NCI-H1694 treated with DMSO at 0.1 percent for 48 hours (cell line): Measurements from ENCODE around the gene PPWD1.
A peak's percentile ranks its signal among the peaks of the same experiment; 100 is the strongest.
"Not testable (repeated sequence)": the region's sequence is repeated elsewhere in the genome, so short reads cannot be mapped to it uniquely, and the experiment has no call there.

Source experiments
- DNase-seq: peaks from one replicate; lab custom pipeline; 2025; lab: John Stamatoyannopoulos, UW

Gene PPWD1

DNA sequence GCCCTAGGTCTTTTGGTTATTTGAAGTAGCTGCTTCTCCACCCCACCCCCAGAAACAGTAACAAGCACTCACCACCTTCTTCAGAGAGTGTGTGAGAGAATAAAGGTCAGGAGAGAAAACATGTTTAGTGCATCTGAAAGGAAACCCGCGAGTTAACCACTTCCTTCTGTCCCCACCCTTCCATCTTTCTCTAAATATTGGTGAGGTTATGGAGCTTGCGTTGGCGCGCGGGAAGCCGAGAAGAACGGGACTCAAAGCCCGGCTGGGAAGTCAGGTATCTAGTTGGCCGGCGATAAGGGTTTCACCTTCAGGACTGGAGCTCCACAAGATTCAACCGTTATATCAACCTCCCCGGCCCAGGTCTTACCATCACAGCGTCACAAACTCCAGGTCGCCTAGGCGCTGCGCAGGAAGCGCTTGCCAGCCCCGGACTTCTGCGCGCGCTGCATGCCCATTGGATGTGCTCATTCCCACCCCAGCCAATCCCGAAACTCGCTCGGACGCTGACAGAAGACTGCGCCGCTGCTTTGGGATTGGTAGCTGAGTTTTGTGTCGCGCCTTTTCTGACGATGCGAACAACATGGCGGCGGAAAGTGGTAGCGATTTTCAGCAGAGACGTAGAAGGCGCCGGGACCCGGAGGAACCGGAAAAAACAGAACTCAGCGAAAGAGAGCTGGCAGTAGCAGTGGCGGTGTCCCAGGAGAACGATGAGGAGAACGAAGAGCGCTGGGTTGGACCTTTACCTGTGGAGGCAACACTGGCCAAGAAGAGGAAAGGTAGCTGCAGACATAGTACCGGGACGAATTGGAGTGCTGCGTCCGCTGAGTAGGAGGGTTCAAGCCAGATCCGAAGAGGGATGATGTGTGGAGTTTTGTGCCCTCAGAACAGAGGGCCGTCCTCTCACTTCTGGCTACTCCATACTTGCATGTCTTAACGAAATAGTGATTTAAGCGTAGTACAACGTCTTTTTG lies at the start of gene PPWD1, which contains the start of gene CENPK:
Gene PPWD1, plus strand, starts transcription at position 566 of the 971 bp plus-strand sequence. Its CDS starts 15 bp downstream, at position 581.
Gene CENPK, minus strand, starts transcription at position 438 of the 971 bp plus-strand sequence. CDS start 8,261 bp downstream, outside the sequence.
- peak; percentile 91 for DNase-seq

DNA sequence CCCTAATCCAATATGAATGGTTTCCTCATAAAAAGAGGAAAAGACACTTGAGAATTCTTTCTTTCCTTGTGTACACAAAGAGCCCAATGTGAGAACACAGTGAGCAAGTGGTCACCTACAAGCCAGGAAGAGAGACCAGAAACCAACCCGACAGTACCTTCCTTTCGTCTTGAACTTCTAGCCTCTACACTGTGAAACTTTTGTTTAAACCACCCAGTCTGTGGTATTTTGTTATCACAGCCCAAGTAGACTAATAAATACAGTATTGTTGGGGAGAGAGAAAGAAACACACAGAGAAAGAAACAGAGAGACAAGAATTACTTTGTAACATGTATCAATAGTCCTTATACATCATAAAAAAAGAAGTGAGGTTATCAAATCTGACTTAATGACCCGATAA lies 37.4 kb upstream of the PPWD1 start:
- DNase-seq = no peak

DNA sequence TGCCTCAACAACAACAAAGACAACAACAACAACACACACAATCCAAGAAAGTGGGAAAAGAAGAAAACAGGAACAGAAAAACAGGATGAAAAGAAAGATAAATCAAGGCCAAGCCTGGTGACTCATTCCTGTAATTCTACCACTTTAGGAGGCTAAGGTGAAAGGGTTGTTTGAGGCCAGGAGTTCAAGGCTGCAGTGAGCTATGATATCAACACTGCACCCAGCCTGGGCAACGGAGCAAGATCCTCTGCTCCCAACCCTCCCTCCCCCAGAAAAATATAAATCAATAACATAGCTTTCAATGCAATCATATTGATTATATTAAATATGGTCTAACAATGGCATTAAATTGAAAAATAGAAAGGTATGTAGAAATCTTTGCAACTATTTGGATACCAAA lies 32.2 kb upstream of the PPWD1 start:
- no peak for DNase-seq

DNA sequence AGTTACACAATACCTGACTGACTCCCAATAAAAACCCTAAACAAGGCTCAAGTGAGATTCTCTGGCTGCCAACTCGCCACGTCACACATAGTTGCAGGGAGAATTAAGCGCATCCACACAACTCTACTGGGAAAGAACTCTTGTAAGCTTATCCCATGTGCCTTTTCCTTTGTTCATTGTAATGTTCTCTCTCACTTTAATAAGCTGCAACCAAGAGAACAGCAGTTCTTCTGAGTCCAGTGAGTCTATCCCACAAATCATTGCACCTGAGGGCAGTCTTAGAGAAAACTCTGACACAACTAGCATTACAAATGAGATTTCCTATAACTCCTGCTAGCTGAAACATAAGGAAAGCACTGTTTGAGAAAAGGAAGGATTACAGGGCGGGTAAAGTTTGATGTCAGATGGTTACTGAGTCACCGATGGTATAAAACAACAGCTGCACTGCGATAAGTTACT lies 27.5 kb upstream of the PPWD1 start:
- DNase-seq = no peak

DNA sequence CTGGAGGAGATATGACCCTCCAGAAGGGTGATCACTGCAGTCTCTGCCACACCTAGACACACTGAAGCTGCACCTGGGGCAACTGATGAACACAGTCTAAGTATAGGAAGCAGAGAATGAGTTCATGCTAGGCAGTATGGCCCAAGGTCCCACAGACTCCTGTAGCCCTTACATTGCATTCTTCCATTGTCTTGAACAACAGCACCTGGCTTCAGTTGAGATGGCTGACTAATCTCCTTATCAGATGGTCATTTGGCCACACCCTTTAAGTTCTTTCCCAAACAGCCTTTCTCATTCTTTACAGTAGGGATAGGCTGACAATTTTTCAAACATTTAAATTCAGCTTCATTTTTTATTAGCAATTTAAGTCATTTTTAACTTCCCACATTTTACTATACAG lies 23.3 kb upstream of the PPWD1 start:
- DNase-seq = no peak

DNA sequence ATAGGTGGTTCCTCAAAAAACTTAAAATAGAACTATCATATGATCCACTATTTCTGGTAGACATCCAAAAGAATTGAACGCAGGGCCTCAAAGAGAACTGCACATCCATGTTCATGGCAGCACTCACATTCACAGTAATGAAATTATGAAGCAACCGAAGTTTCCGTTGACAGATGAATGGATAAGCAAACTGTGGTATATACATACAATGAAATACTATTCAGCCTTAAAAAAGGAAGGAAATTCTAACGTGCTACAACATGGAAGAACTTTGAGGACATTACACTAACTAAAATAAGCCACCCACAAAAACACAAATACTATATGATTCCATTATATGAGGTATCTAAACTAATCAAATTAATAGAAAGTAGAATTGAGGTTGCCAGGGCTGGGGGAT lies 18.6 kb upstream of the PPWD1 start:
- DNase-seq = no peak

DNA sequence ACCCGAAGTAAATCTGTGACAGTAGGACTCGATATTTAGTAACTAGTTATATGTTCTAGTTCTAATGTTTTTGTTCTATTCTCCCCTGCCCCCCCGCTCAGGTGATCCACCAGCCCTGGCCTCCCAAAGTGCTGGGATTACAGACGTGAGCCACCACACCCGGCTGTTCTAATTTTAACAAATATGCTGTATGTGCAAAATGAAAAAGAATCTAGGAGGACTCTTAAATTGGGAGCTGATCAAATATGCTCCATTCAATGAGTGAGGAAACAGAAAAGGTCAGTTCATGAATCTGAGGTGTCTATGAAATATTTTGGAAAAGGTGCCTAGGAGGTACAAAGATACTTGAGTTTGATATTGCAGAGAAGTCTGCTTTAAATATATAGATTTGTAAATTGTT lies 17.0 kb upstream of the PPWD1 start:
- no peak for DNase-seq

DNA sequence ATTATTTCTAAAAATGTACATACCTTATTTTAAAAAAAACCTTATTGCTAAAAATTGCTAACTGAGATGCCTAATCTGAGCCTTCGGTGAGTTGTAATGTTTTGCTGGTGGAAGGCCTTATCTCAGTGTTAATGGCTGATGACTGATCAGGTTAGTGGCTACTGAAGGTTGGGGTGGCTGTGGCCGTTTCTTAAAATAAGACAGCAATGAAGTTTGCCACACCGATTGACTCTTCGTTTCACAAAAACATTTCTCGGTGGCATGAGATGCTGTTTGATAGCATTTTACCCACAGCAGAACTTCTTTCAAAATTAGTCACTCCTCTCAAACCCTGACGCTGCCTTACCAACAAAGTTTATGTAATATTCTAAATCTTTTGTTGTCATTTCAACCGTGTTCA lies 14.8 kb upstream of the PPWD1 start:
- no peak for DNase-seq

DNA sequence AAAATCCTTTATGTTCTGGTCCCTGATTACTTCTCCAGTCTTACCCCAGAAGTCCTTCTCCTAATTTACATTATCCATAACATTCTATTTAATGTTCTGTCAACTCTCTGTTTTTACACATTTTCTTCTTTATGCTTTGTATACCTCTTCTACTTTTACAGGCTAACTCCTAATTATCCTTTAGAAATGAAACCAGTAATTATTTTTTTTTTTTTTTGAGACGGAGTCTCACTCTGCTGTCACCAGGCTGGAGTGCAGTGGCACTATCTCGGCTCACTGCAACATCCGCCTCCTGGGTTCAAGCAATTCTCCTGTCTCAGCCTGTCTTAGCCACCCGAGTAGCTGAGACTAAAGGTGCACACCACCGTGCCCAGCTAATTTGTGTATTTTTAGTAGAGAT lies 9.2 kb upstream of the PPWD1 start:
- DNase-seq = no peak

DNA sequence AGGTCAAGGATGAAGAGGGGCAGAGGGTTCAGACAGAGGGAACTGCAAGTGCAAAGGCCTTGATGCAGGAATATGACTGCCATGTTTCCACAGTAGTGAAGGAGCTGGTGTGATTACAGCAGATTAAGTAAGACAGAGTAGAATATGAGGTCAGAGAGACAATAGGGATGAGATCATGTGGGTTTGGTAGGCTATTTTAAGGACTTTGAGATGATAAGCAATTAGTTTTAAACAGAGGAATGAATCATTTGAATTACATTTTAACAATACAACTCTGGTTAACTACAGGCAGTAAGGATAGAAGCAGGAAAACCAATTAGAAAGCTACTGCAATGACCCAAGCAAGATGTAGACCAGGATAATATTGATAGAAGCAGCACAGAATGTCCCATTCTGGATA lies 7.8 kb upstream of the PPWD1 start:
- no peak for DNase-seq

DNA sequence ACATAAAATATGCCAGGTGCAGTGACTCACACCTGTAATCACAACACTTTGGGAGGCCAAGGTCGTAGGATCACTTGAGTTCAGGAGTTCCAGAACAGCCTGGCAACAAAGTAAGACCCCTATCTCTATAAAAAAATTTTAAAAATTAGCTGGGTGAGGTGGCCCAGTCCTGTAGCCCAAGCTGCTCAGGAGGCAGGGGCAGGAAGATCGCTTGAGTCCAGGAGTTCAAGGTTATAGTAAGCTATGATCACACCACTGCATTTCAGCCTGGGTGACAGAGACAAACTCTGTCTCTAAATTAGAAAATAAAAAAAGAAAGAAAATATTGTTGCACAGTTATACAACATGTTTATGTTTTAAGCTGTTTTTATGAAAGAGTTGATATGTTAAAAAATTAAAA lies 6.9 kb upstream of the PPWD1 start:
- DNase-seq = no peak

DNA sequence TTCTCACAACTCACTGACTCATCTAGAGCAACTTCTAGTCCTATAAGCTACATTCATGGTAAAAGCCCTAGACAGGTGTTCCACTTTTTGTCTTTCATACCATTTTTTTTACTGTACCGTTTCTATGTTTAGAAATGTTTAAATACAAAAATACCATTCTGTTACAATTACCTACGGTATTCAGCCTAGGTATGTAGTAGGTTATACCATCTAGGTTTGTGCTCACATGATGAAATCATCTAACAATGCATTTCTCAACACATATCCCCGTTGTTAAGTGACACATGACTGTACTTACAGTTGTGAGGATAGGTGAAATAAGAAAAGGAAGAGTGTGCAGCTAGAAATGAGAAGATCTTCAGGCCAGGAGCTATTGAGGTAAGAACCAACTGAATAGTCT lies 6.4 kb upstream of the PPWD1 start:
- no peak for DNase-seq

DNA sequence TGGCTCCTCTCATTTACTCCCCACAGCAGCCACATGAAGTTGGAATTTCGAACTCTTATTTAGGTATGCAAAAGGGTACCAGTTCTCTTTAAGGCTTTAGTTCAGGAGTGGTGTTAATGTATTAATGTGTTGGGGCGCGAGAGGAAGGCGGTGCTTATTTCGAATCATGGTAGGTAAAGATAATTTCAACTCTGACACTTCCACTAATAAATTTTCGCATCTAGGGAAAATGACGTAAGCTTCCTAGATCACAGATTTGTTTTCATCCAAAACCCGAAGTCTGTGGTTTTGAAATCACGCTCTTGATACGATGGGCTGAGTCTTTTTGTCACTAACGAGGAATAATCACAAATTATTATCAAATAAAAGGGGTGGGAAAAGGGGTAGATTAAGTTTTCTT lies 681 bp downstream of the PPWD1 start:
- no peak for DNase-seq

DNA sequence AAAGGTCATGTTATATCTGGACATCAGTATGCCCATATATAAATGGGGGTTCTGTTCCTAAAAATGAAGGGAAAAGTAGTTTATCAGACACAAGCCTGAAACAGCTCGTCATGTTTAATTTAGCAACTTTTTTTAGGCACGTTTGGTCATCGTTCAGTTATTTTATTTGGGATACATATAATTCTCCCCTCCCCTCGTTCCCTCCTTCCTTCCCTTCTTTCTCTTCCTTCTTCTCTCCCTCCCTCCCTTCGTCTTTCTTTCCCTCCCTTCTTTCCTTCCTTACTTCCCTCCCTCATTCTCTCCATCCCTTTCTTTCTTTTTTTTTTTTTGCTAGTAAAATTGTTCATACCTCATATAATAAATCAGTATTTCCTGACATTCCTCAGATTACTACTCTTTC lies 3.4 kb downstream of the PPWD1 start:
- DNase-seq = no peak

DNA sequence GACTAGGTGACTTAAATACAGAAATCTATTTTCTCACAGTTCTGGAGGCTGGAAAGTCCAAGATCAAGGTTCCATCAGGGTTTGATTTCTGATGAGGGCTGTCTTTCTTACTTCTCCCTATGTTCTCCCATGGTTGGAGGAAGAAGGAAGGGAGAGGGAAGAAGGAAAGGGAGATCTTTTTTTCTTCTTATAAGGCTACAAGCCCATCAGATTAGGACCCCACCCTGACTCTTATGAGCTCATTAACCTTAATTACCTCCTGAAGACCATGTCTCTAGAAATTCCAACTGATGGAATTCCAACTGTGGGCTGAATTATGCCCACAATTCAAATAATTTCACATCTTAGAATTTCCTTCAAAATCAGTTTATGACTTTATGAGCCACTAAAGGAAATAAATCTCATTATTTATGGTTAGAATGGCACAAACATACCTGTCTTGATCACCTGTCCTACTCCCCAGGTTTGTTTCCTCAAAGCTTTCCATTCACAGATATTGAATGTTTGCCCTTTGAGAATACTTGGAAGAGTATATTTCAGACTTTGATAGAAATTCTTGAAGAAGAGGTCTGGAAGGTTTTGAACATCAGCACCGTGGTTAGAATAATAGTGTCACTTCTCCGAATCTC lies 7.6 kb downstream of the PPWD1 start:
- no peak for DNase-seq

DNA sequence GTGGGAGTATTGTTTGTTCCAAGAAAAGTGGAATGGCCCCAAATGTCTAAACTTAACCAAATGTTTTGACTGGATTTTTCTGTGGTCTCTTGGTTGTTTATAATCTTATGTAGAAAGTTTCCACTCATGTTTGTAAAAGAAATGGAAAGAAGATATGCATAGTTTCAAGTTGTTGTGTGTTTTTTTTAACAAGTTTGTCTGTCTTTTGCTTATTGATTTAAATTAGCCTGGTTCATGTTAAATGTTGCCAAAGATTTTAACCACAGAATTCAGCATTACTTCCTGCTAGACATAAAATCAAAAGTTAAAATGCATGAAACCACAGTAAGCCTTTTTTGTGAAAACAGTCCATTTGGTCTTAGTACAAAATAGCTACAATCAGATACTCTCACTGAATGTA lies 14.0 kb downstream of the PPWD1 start:
- DNase-seq = no peak

DNA sequence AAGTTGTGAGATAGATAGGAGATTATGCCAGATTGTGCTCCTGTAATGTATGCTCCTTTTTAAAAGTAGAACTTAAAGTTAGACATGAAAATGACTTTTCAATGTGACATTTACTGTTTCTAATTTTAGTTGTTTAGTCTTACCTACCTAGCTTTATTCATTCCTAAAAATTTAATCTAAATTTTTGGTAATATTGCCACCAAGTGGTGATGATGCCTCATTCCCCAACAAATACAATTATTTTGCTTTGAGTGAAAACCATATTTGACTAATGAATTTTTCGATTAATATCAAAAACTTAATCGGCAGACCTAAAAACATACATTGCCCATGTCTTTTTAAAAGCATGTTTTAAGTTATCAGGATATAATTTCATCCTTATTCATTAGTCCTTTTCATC lies 25.6 kb downstream of the PPWD1 start:
- DNase-seq = no peak

DNA sequence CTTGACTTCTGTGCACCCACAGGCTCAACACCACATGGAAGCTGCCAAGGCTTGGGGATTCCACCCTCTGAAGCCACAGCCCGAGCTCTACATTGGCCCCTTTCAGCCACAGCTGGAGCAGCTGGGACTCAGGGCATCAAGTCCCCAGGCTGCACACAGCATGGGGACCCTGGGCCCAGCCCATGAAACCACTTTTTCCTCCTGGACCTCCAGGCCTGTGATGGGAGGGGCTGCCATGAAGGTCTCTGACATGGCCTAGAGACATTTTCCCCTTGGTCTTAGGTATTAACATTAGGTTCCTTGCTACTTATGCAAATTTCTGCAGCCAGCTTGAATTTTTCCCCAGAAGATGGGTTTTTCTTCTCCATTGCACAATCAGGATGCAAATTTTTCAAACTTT lies 38.7 kb downstream of the PPWD1 start:
- DNase-seq = not testable (repeated sequence)

DNA sequence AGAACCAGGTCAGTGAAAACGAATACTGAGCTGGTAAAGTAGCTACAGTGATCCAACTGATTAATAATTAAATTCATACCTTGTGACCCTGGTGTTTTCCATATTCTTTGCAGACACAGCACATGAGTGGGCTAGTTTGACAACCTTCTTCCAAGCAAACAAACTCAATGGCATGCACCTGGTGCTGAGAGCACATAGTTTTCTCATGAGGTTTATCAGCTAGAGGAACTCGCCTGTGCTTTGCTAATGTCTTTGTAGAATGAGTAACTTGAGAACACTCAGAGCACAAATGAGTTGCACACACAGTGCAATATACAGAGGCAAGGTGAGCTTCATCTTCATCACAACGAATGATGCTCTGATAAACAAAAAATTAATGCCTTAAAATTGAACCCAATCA lies 48.4 kb downstream of the PPWD1 start:
- no peak for DNase-seq

DNA sequence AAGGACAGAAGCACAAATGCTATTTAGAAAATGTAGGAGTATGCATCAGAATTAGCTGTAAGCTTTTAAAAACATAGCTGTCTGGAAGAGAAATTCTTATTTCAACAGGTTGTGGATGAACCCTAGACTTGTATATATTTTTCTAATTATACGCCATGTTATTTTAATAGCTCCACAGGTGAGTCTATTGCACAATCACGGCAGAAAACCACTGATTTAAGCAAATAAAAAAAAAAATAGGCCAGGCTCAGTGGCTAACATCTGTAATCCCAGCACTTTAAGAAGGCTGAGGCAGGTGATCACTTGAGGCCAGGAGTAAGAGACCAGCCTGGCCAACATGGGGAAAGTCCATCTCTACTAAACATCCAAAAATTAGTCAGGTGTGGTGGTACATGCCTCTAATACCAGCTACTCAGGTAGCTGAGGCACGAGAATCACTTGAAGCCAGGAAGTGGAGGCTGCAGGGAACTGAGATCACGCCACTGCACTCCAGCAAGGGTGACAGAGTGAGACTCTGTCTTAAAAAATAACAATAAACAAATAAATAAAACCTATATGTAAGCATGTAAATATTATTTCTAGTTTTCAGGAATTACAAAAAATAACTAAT lies 49.3 kb downstream of the PPWD1 start:
- no peak for DNase-seq

DNA sequence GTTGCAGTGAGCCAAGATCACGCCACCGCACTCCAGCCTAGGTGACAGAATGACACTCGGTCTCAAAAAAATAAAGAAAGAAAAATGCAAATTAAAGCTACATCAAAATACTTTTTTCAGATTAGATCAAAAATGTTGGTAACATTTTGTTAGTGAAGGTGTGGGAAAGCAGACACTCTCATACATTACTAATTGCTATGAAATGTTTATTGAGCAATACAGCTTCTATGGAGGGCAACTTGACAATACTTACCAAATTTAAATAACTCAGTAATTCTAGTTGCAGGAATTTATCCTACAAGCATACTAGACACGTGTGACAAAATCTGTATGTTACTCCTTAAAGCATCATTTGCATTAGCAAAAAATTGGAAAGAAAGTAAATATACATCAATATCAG lies 56.9 kb downstream of the PPWD1 start:
- DNase-seq = no peak

DNA sequence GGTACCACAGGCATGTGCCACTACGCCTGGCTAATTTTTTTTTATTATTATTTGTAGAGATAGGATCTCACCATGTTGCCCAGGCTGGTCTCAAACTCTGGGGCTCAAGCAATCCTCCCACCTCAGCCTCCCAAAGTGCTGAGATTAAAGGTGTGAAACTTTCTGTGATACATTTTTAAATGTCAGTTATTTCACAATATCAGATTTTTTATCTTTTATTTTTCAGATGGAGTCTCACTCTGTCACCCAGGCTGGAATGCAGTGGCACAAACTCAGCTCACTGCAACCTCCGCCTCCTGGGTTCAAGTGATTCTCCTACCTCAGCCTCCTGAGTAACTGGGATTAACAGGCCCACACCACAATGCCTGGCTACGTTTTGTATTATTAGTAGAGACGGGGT lies 58.9 kb downstream of the PPWD1 start:
- DNase-seq = not testable (repeated sequence)

DNA sequence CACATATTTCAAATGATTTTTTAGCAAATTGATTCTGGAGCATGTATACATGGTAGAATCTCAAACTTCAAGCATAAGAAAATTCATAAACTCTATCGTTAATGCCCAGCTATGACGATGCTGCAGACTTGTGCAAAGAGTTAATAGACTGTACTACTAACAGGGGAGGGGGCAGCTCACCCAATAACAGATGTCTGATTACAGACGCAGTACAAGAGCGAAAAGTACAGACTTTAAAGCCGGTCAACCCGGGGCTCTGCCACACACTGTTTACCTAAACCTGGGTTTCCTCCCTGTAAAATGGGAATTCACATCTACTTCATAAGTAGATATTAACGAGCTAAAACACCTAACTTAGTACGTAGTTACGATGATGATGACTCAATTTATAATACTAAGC lies 60.4 kb downstream of the PPWD1 start:
- no peak for DNase-seq
